Rectal smooth muscle tissue (tissue), 1 donor: ENCODE results near the gene MPC1.
"Not testable (repeated sequence)": the region's sequence is repeated elsewhere in the genome, so short reads cannot be mapped to it uniquely, and the experiment has no call there.

Source experiments
- H3K27ac ChIP-seq: one replicate; pipeline ENCODE4 v1.7.0; 2013; ENCODE audit warnings: low read depth, low read length, inconsistent platforms
- H3K27me3 ChIP-seq: one replicate; pipeline ENCODE4 v1.7.0; 2013; ENCODE audit warnings: low read length; ENCODE audit not compliant: control insufficient read depth, insufficient read depth
- H3K36me3 ChIP-seq: one replicate; pipeline ENCODE4 v1.7.0; 2013; ENCODE audit warnings: low read length; ENCODE audit not compliant: control insufficient read depth, insufficient read depth
- H3K4me1 ChIP-seq: one replicate; pipeline ENCODE4 v1.7.0; 2013; ENCODE audit warnings: low read length; ENCODE audit not compliant: control insufficient read depth, insufficient read depth
- H3K4me3 ChIP-seq: one replicate; pipeline ENCODE4 v1.7.0; 2013; ENCODE audit warnings: low read length
- H3K9ac ChIP-seq: one replicate; pipeline ENCODE4 v1.7.0; 2013; ENCODE audit warnings: low read length

The MPC1 gene

DNA sequence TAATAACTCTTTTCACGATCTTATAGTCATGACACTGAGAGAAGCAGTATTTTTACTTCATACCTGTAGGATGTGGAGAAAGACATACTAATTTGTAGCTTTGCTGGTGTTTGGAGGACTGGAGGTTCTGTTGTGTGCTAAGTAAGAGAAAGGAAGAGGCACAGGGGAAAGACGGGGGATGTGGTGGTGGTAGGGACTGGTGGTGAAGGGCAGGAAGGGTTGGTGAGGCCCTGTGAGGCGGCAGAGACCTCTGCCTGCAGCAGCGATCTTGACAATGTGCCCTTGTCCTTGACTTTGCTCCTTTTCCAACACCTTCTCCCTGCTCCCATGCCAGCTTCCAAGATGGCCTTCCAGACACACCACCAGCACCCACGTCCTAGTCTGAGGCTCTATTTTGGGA is 32.6 kb upstream of the MPC1 start:
- H3K36me3 ChIP-seq, result peaks cover 5% of the 10 kb centered on the region
- no peak overlapping the region for H3K9ac ChIP-seq
- no peaks in the 10 kb centered on the region for H3K4me1 ChIP-seq
- H3K27me3 ChIP-seq, result no peaks in the 10 kb centered on the region
- H3K4me3 ChIP-seq, result no peak overlapping the region
- no peak overlapping the region for H3K27ac ChIP-seq

DNA sequence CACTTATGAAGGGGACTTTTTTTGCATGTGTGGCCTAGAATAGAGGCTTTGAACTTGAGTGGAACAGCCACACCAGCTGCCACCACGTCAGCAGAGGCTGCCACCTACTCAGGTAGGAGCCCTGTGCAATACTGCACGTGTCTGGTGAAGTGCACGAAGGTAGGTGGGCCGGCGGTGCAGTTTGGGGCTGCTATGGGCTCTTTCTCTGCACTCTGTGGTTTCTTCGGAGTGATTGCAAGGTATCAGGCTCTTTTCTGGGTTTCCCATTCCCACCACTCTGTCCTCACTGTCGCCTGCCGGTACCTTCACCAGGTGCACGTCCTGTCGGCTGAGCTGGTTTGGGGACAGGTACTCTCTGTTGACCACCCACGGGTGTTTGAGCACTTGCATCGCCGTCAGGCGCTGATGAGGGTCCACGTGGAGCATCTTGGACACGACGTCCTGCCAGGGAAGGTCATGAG is 30.8 kb upstream of the MPC1 start:
- H3K9ac ChIP-seq, result no peak overlapping the region
- H3K4me3 ChIP-seq, result no peak overlapping the region
- H3K4me1 ChIP-seq, result no peaks in the 10 kb centered on the region
- H3K36me3 ChIP-seq, result peaks cover 2% of the 10 kb centered on the region
- no peaks in the 10 kb centered on the region for H3K27me3 ChIP-seq
- no peak overlapping the region for H3K27ac ChIP-seq

DNA sequence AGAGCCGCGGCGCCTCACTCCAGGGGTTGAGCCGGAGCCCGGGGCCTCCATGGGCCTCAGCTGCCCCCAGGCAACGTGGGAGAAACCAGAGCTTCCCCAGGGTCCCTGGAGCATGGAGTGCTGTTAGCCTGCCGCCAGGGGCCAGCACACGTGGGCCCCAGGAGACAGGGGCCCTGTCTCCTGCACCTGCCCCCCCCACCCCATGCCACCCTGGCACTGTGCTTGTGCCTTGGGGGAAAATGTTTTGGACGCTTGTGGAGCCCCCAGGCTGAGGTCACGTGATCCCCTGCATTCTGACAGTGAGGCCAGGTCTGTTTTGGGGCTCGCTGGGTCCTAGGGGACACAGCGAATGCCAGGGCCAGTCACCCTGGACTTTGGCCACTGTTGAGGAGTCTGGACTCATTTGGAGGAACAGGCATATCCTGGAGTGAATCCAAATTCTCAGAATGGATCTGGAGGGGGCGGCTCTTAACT is 30.2 kb upstream of the MPC1 start:
- Histone ChIP-seq H3K36me3 (no peaks in the 10 kb centered on the region), H3K4me3 (no peak overlapping the region), H3K4me1 (no peaks in the 10 kb centered on the region), H3K27ac (no peak overlapping the region), H3K27me3 (no peaks in the 10 kb centered on the region), H3K9ac (no peak overlapping the region)

DNA sequence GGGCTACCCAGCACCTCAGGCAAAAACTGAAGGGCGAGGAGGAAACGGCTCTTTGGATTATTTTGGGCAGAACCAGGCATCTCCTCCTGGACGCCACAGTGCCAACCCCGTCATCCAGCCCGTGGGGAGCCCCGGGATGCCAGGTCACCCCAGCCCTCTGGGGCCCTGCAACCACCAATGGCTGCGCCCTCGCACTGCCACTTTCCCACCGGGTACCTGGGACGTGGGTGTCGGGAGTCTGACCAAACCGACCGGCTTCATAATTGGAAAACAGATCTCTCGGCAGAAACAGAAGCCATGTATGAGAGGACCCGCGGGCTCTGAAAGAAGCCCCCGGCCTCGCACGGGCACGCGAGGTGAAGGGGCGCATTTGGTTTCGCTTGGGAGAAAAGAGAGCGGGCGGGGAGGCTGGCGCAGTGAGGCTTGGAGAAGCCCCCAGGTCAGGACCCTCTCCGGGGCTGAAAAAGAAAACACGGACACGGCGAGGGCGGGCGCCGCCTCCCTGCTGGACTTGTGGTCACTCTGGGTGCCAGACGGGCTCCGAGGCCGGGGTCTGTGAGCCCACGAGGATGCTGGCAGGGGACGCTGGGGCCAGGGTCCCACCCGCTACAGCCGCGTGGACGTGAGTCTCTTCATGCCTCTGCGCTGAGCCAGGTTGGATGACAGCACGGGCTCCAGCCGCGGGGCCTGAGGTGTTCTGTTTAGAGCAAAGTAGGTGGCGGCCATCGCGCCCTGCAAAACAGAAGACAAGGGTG is 29.6 kb upstream of the MPC1 start:
- no peaks in the 10 kb centered on the region for H3K36me3 ChIP-seq
- H3K9ac ChIP-seq, result no peak overlapping the region
- H3K4me3 ChIP-seq, result no peak overlapping the region
- no peak overlapping the region for H3K27ac ChIP-seq
- no peaks in the 10 kb centered on the region for H3K4me1 ChIP-seq
- no peaks in the 10 kb centered on the region for H3K27me3 ChIP-seq

DNA sequence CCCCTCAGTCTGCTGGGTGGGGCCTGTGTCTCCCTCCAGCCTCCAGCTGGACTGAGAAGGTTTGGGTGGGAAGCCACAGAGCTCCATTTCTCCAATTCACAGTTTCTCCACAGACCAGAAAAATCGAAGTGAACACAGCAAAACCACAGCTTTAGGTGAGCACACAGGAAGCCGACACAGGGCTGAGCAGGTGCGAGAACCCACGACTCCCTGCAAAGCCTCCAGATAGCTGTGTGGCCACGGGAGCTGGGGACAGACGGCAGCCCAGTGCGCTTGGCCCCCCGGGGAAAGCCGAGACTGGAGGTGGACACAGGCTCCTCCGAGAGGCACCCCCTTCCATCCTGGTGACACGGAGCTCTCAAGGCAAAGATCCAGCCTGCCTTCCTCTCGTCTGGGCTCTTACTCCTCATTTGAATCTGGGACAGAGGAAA is 29.0 kb upstream of the MPC1 start:
- no peaks in the 10 kb centered on the region for H3K27me3 ChIP-seq
- no peak overlapping the region for H3K27ac ChIP-seq
- no peak overlapping the region for H3K9ac ChIP-seq
- H3K4me3 ChIP-seq, result no peak overlapping the region
- no peaks in the 10 kb centered on the region for H3K4me1 ChIP-seq
- H3K36me3 ChIP-seq, result no peaks in the 10 kb centered on the region

DNA sequence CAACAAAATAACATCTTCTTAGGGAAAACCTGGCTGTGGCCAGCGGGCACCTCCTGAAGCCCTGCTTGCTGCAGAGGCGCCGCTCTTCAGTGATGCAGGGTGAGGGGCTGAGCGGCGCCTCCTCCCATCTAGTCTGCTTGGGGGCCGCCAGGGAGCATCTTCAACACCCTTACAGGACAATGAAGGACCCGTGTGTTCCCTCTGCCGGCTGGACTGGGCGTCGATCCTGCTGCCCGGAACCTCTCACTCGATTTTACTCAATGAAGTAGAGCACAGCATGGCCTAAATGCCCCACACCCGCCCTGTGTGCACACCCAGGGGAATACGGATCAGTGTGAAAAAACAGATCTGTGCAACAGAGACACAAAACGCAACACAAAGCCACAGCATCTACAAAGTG is 28.5 kb upstream of the MPC1 start:
- H3K4me1 ChIP-seq, result no peaks in the 10 kb centered on the region

DNA sequence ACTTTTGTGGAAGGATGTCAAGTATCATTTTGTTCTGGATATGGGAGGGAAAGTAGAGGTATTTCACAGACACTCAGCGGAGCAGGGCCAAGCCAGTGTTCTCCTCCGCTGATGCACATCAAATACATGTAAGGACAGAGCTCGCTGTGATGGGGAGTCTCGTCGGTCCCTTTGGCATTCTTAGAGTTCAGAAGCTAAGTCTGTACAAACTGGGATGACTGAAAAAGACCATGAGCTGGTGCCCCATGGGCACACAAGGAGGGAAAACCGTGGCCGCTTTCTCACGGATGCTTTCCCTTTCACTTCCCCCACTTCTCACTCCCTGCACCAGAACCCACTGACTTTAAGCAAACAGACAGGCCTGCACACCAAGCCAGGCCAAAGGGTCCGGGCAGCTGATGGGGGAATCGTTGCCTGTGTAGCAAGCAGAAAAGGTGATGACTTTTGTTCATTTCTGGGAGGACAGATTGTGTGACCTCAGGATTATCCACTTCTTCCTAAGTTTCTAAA is 27.7 kb upstream of the MPC1 start:
- Histone ChIP-seq H3K27me3 (no peaks in the 10 kb centered on the region), H3K9ac (no peak overlapping the region), H3K27ac (no peak overlapping the region), H3K36me3 (no peaks in the 10 kb centered on the region), H3K4me3 (no peak overlapping the region), H3K4me1 (no peaks in the 10 kb centered on the region)

More for the DNA sequence above, 28.5 kb upstream of the MPC1 start:
- no peaks in the 10 kb centered on the region for H3K36me3 ChIP-seq
- no peak overlapping the region for H3K4me3 ChIP-seq
- H3K27me3 ChIP-seq, result no peaks in the 10 kb centered on the region
- H3K9ac ChIP-seq, result no peak overlapping the region
- H3K27ac ChIP-seq, result no peak overlapping the region

DNA sequence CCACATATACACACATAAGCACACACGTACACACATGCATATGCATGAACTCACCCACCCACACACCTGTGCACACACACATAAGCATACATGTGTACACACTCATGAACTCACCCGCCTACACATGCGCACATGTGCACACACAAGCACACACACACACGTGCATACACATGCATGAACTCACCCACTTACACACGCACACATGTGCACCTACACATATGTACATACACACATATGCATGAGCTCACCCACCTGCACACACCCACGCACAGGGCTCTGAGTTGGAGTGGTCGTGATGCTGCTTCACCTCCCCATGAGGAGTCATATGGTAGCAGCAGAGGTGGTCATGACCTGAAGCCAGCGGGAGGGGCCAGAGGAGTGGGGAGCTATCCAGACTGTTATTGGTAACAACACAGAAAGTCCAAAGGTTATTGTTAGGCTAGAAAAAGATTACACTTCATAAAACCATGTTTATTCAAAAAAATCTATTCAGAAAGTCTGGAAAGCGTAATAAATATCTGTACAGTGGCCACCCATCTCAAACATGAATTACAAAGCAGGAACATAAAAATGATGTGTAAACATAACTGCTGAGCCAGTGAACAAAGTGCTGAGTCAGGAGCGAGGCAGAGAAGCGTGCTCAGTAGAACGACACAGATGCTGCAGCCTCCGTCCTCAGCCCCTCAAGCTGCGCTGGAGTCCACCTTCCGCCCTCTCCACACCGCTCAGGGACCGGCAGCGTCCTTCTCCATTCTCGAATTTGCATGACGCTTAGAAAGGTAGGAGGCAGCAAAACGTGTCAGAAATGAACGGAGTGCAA is 26.4 kb upstream of the MPC1 start:
- Histone ChIP-seq H3K9ac (no peak overlapping the region), H3K27ac (no peak overlapping the region), H3K36me3 (no peaks in the 10 kb centered on the region), H3K4me3 (no peak overlapping the region), H3K4me1 (no peaks in the 10 kb centered on the region), H3K27me3 (peaks cover 2% of the 10 kb centered on the region)

DNA sequence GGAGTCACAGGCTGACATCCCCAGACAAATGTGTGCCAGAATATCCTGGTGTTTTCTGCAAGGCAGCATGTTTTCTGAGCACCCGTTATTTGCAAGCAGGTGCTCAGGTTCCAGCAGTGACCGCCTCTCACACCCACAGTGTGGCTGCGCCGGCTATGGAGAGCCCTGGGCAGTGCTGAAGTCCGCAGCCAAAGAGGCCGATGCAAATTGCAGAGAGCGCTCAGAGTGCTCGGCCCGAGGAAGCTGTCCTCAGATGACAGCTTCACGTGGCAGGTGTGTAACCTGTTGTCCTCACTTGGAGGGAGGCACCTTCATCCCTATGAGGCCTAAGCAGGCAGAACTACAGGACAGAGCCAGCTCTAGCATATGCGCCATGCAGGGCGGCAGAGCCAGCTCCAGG is 23.5 kb upstream of the MPC1 start:
- no peaks in the 10 kb centered on the region for H3K4me1 ChIP-seq
- peaks cover 2% of the 10 kb centered on the region for H3K27me3 ChIP-seq
- no peak overlapping the region for H3K9ac ChIP-seq
- no peak overlapping the region for H3K4me3 ChIP-seq
- H3K36me3 ChIP-seq, result no peaks in the 10 kb centered on the region
- H3K27ac ChIP-seq, result no peak overlapping the region

DNA sequence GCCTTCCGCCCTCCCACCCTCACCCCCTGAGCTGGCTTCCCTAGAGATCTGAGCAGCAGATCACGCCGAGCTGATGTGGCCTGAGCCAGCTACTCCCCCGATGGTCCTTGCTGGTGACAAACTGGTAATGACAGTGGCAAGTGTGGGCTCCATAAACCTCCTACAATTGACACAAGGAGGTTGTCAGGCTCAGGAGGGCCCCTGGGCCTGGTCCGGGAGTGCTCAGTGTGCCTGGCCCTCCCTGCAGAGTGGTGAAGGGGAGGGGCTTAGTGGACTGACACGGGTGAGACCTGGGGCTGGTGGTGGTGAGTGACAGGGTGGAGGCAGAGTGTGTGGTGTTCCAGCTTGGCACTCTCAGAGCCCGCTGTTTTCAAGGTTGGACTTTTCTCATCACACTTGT is 22.6 kb upstream of the MPC1 start:
- Histone ChIP-seq H3K27me3 (peaks cover 2% of the 10 kb centered on the region), H3K9ac (no peak overlapping the region), H3K4me1 (no peaks in the 10 kb centered on the region), H3K36me3 (no peaks in the 10 kb centered on the region), H3K4me3 (no peak overlapping the region), H3K27ac (no peak overlapping the region)

DNA sequence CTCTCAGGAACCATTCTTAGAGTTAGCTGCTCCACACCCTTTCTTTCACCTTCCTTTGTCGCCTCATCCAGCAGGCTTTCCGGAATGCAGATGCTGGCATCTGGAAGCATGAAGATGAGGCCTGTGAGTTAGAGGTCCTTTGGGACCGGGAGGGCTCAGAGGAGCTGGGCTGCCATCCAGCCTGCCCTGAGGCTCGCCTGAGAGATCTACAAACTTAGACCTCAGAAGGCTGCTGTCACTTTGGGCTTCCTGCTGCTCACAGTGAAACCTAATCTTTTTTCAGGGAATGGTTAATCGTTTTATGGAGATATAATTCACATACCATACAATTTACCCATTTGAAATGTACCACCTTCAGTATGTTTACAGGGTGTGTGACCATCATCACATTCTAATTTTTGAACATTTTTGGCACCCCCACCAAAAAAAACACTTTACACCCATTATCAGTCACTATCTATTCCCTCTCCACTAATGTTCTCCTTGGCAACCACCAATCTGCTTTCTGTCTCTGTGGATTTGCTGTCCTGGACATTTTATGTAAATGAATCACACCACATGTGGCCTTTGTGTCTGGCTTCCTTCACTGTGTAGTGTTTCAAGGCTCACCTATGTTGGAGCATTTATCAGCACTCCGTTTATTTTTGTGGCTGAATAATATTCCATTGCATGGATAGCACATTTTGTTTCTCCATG is 20.0 kb upstream of the MPC1 start:
- no peaks in the 10 kb centered on the region for H3K4me1 ChIP-seq
- no peak overlapping the region for H3K9ac ChIP-seq
- H3K4me3 ChIP-seq, result no peak overlapping the region
- H3K27ac ChIP-seq, result no peak overlapping the region
- H3K27me3 ChIP-seq, result peaks cover 2% of the 10 kb centered on the region
- H3K36me3 ChIP-seq, result no peaks in the 10 kb centered on the region

DNA sequence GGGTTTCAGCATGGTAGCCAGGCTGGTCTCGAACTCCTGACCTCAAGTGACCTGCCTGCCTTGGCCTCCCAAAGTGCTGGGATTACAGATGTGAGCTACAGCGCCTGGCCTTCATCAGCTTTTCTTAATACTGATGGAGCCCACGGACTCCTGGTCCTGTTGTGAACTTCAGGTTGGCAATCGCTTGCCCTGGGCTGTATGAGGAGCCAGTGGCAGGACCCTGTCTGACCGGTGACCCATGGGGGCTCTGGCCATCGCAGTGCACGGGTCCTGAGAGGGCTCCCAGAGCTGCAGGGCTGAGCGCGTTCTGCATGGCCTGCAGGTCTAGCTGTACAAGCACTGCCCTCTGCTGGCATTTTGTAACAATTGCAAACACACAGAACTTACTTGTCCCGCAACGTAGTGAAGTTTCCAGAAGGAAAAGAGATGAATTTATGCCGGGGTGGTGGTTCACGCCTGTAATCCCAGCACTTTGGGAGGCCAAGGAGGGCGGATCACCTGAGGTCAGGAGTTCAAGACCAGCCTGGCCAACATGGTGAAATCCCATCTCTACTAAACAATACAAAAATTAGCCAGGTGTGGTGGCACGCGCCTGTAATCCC is 18.0 kb upstream of the MPC1 start:
- H3K4me3 ChIP-seq, H3K9ac ChIP-seq, H3K36me3 ChIP-seq, H3K27me3 ChIP-seq, H3K27ac ChIP-seq, H3K4me1 ChIP-seq: not testable (repeated sequence)
